Measurements from ENCODE around the gene PMVK.

The PMVK gene

GRCh38 chr1:154886281-154887015 is 50.1 kb downstream of the PMVK start:
- H3K4me3 ChIP-seq (replicated peaks; ENCODE audit: low read depth, low read length): no peak overlapping the region
- DNase-seq (ENCODE audit: extremely low read depth, low read depth): no peak
- TF ChIP-seq CTCF (IDR thresholded peaks at IDR 0.05; ENCODE audit: low read depth, low read length, missing control alignments): no peak

GRCh38 chr1:154884869-154885701 is 51.4 kb downstream of the PMVK start:
- no peak overlapping the region for H3K4me3 ChIP-seq (replicated peaks; ENCODE audit: low read depth, low read length)
- TF ChIP-seq CTCF (IDR thresholded peaks at IDR 0.05; ENCODE audit: low read depth, low read length, missing control alignments): no peak
- no peak for DNase-seq (ENCODE audit: extremely low read depth, low read depth)

GRCh38 chr1:154883919-154884868 is 52.3 kb downstream of the PMVK start:
- no peak overlapping the region for H3K4me3 ChIP-seq (replicated peaks; ENCODE audit: low read depth, low read length)
- DNase-seq (ENCODE audit: extremely low read depth, low read depth): no peak
- no peak for TF ChIP-seq CTCF (IDR thresholded peaks at IDR 0.05; ENCODE audit: low read depth, low read length, missing control alignments)

- H3K4me3 ChIP-seq (replicated peaks; ENCODE audit: low read depth, low read length): no peak overlapping the region
- DNase-seq (ENCODE audit: extremely low read depth, low read depth): no peak
- no peak for TF ChIP-seq CTCF (IDR thresholded peaks at IDR 0.05; ENCODE audit: low read depth, low read length, missing control alignments)
Measured at GRCh38 chr1:154881820-154882535, 54.5 kb downstream of the PMVK start.

- no peak for TF ChIP-seq CTCF (IDR thresholded peaks at IDR 0.05; ENCODE audit: low read depth, low read length, missing control alignments)
- no peak overlapping the region for H3K4me3 ChIP-seq (replicated peaks; ENCODE audit: low read depth, low read length)
- DNase-seq (ENCODE audit: extremely low read depth, low read depth): no peak
Measured at GRCh38 chr1:154880671-154881070, 55.8 kb downstream of the PMVK start.

- no peak for DNase-seq (ENCODE audit: extremely low read depth, low read depth)
- no peak for TF ChIP-seq CTCF (IDR thresholded peaks at IDR 0.05; ENCODE audit: low read depth, low read length, missing control alignments)
- no peak overlapping the region for H3K4me3 ChIP-seq (replicated peaks; ENCODE audit: low read depth, low read length)
Measured at GRCh38 chr1:154879038-154879421, 57.5 kb downstream of the PMVK start.

Measured in HFF-Myc (cell line).